NCI-H2107 treated with DMSO at 0.1 percent for 48 hours (cell line): ENCODE results near the gene GALT.

Experiments used
- DNase-seq: peaks from one replicate; lab custom pipeline; 2025; ENCODE audit not compliant: unreplicated experiment; lab: John Stamatoyannopoulos, UW

Gene GALT

GRCh38 chr9:34675869-34676268 lies 29.4 kb downstream of the GALT start:
- no peak for DNase-seq

DNA sequence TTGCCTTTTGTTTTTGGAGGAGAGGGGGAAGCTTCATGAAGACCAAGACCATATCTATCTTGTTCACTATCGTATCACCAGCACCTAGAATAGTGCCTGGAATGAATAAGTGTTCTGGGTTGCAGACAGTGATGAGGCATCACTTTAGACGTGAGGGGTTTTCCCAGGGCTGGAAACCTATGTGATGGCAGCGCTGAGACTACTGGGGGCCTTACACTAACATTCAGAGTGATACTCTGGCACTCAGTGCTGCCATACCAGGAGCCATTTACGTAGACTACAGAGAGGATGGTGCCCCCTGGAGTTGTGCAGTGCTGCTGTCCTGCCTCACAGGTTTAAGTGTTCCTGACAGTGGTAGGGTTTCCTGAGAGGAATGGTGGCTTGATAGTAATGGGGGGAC lies 37.7 kb downstream of the GALT start:
- DNase-seq = no peak

DNA sequence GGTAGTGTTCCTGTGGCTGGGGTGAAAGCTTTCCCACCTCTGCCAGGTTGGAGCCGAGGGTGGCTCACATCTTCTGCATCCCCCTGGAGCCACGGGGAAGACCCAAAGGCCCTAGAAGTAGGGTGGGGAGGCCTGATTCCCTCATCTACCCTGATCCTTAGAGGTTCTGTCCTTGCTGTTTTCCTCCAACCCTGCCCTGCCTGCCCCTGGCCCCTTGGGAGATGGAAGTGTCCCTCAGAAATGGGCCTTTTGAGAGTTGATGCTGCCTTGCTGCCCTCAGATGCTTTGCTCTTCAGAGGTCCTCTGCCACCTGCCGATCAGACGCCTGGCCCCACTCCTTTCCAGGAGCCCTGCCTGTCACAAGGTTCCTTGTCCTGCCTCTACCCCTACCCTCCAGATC lies 38.3 kb downstream of the GALT start:
- no peak for DNase-seq

GRCh38 chr9:34685591-34685990 lies 39.1 kb downstream of the GALT start:
- DNase-seq = no peak

- DNase-seq = no peak
These were observed 39.8 kb downstream of the GALT start for GRCh38 chr9:34686231-34686630.

DNA sequence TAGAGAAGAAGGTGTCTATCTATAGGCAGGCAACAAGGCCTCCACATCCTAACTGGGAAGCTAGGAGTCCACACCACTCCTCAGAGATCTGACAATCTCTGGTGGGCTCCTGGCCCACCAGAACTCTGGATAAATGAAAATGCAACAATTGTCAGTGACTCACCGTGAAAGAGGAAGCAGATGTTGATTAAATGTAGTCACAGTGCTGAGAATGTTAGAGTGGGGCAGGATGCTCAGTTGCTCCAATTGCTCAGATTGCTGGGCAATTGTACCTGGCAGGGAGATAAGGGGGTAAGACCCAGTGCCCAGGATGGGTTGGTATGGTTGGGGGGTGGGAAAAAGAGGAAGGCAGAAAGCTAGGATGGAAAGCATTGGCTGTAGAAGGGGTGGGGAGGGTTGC lies 40.3 kb downstream of the GALT start:
- DNase-seq = no peak

GRCh38 chr9:34687276-34688030 lies 41.0 kb downstream of the GALT start:
- no peak for DNase-seq

GRCh38 chr9:34688329-34689115 lies 42.0 kb downstream of the GALT start:
- DNase-seq = no peak

DNA sequence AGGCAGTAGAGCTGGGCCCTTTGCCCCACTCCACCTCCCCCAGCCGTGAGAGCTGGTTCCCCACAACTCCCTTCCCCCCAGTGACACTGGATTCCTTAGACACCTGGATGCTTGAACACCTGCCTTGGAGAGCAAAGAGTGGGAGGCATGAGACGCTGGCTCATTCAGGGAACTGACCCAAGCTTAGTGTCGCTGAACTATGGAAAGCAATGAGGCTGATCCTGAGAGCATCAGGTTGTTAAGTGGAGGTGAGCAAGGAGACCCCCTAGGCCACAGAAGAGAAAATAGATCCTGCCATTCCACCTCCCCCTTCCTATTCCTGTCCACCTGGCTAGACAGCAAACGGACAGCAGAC lies 42.6 kb downstream of the GALT start:
- DNase-seq = peak; percentile 74

- DNase-seq = no peak
These were observed 43.0 kb downstream of the GALT start for GRCh38 chr9:34689512-34689911.

- DNase-seq = no peak
These were observed 44.8 kb downstream of the GALT start, which contains the start of gene CCL19 for GRCh38 chr9:34690983-34691935. Gene CCL19 (minus strand): TSS chr9:34691276. CDS start chr9:34691139, 137 bp downstream.

- no peak for DNase-seq
These were observed 45.5 kb downstream of the GALT start for GRCh38 chr9:34691936-34692315.

DNA sequence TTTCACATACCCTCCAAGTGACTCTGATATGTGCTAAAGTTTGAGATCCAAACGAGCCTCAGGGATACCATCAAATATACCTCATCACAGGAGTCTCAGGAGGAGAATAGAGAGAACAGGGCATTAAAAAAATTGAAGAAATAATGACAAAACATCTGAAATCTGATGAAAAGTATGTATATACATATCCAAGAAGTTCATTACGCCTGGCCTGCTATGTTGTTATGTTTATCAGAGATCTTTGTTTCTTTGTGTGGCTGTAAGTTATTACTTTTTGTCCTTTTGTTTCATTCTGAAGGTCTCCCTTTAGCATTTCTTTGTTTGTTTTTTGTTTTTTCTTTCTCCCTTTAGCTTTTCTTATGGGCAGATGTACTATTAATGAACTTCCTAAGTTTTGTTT lies 47.1 kb downstream of the GALT start:
- DNase-seq = no peak

- DNase-seq = no peak
These were observed 48.3 kb downstream of the GALT start for GRCh38 chr9:34694811-34695210.
